Measurements from ENCODE around the gene GATM. TPM values are rescaled to one million over a fixed set of nuclear protein-coding genes. Genes with fewer than 3 reads are reported as not detected.
A peak's percentile ranks its signal among the peaks of the same experiment; 100 is the strongest.
"Not testable (repeated sequence)": the region's sequence is repeated elsewhere in the genome, so short reads cannot be mapped to it uniquely, and the experiment has no call there.

Gene GATM
- total RNA-seq, 2 donors from 2014 or later: 12.9 to 254 TPM

GRCh38 chr15:45372041-45372995 is 6.0 kb downstream of the GATM start:
- no peaks in the 10 kb centered on the region for H3K36me3 ChIP-seq
- WGBS: 39% methylated on average over 7 of the region's 7 CpGs
- no peak overlapping the region for H3K27ac ChIP-seq
- intact Hi-C loops (cut with DNase I): loop anchor here (10.0 kb wide), 1 partner anchor 208 kb away; no protein-coding TSS in a partner anchor
- no peaks in the 10 kb centered on the region for H3K27me3 ChIP-seq (replicated peaks; ENCODE audit: insufficient read depth)
- H3K9me3 ChIP-seq: no peaks in the 10 kb centered on the region
- TF ChIP-seq POLR2AphosphoS5 (IDR thresholded peaks at IDR 0.05) (no peak), CTCF (IDR thresholded peaks at IDR 0.05) (no peak), POLR2A (IDR thresholded peaks at IDR 0.05) (no peak)
- peak; percentile 20 for DNase-seq (ENCODE audit: low spot score)
- no peak overlapping the region for H3K4me3 ChIP-seq
- H3K4me1 ChIP-seq (replicated peaks): no peaks in the 10 kb centered on the region

GRCh38 chr15:45371546-45371945 is 6.8 kb downstream of the GATM start:
- Histone ChIP-seq H3K4me1 (replicated peaks) (no peaks in the 10 kb centered on the region), H3K9me3 (no peaks in the 10 kb centered on the region), H3K27me3 (replicated peaks; ENCODE audit: insufficient read depth) (no peaks in the 10 kb centered on the region), H3K36me3 (no peaks in the 10 kb centered on the region), H3K4me3 (no peak overlapping the region), H3K27ac (no peak overlapping the region)
- WGBS: 86% methylated on average over 1 of the region's 1 CpG
- no peak for TF ChIP-seq POLR2AphosphoS5 (IDR thresholded peaks at IDR 0.05)
- intact Hi-C loops (cut with DNase I): loop anchor here (10.0 kb wide), 1 partner anchor 207 kb away; no protein-coding TSS in a partner anchor
- DNase-seq (ENCODE audit: low spot score): no peak

- DNase-seq (ENCODE audit: low spot score); H3K4me3 ChIP-seq; H3K27ac ChIP-seq; H3K27me3 ChIP-seq (replicated peaks; ENCODE audit: insufficient read depth); H3K9me3 ChIP-seq; H3K36me3 ChIP-seq; H3K4me1 ChIP-seq (replicated peaks): not testable (repeated sequence)
- intact Hi-C loops (cut with DNase I): loop anchor here (10.0 kb wide), 1 partner anchor 205 kb away; no protein-coding TSS in a partner anchor
- 93% methylated on average over 4 of the region's 4 CpGs for WGBS
These were observed 8.3 kb downstream of the GATM start for GRCh38 chr15:45370042-45370441.

- DNase-seq (ENCODE audit: low spot score); intact Hi-C loops (cut with DNase I); H3K4me3 ChIP-seq; H3K4me1 ChIP-seq (replicated peaks); H3K36me3 ChIP-seq; H3K9me3 ChIP-seq; H3K27ac ChIP-seq; H3K27me3 ChIP-seq (replicated peaks; ENCODE audit: insufficient read depth): not testable (repeated sequence)
- 58% methylated on average over 7 of the region's 7 CpGs for WGBS
These were observed 11.1 kb downstream of the GATM start for GRCh38 chr15:45367222-45367621.

- no peak for DNase-seq (ENCODE audit: low spot score)
- Histone ChIP-seq H3K4me1 (replicated peaks) (no peaks in the 10 kb centered on the region), H3K27ac (no peak overlapping the region), H3K4me3 (no peak overlapping the region), H3K36me3 (no peaks in the 10 kb centered on the region), H3K9me3 (no peaks in the 10 kb centered on the region), H3K27me3 (replicated peaks; ENCODE audit: insufficient read depth) (no peaks in the 10 kb centered on the region)
- intact Hi-C loops (cut with DNase I): no loop called here
- 94% methylated on average over 1 of the region's 1 CpG for WGBS
- no peak for TF ChIP-seq POLR2A (IDR thresholded peaks at IDR 0.05)
- no peak for TF ChIP-seq POLR2AphosphoS5 (IDR thresholded peaks at IDR 0.05)
- TF ChIP-seq CTCF (IDR thresholded peaks at IDR 0.05): no peak
These were observed 14.1 kb downstream of the GATM start for GRCh38 chr15:45364271-45364670.

GRCh38 chr15:45363801-45364200 is 14.5 kb downstream of the GATM start:
- WGBS: 54% methylated on average over 3 of the region's 3 CpGs
- no peaks in the 10 kb centered on the region for H3K4me1 ChIP-seq (replicated peaks)
- intact Hi-C loops (cut with DNase I): no loop called here
- no peaks in the 10 kb centered on the region for H3K9me3 ChIP-seq
- no peak for TF ChIP-seq POLR2AphosphoS5 (IDR thresholded peaks at IDR 0.05)
- no peak for TF ChIP-seq CTCF (IDR thresholded peaks at IDR 0.05)
- TF ChIP-seq POLR2A (IDR thresholded peaks at IDR 0.05): no peak
- H3K27ac ChIP-seq: no peak overlapping the region
- no peak overlapping the region for H3K4me3 ChIP-seq
- H3K36me3 ChIP-seq: no peaks in the 10 kb centered on the region
- no peaks in the 10 kb centered on the region for H3K27me3 ChIP-seq (replicated peaks; ENCODE audit: insufficient read depth)
- no peak for DNase-seq (ENCODE audit: low spot score)
